ENCODE measurements around the gene SELENOF. TPM values are rescaled to one million over a fixed set of nuclear protein-coding genes. Genes with fewer than 3 reads are reported as not detected.

SELENOF gene
- total and polyA plus RNA-seq, 2 of the 4 experiments (the other 2 are of a cell fraction), result 60.0 to 153 TPM

DNA sequence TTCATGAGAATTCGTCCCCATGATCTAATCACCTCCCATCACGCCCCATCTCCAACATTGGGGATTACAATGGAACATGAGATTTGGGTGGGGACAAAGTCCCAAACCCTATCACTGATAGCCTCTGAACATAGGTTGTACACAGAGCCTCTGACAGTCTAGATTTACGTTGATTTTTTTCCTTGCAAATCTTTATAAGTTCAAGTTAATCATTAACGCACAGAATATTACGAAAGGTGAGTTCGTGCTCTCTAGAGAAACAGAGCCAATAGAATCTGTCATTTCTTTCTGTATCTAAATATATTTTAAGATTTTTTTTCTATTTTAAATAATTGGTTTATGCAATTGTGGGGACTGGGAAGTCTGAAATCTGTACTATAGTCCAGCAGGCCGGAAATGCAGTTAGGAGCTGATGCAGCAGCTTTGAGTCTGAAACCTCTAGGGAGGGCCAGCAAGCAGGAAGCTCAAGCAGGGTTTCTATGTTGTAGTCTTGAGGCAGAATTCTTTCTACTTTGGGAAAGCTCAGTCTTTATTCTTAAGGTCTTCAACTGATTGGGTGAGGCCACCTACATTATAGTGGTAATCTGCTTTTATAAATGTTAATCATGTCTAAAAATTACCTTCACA, 61.0 kb downstream of the SELENOF start:
- H3K4me1 ChIP-seq (ENCODE audit: control insufficient read depth, insufficient read depth, low read length), result peaks cover 4% of the 10 kb centered on the region; the same call in 1 of the 2 replicates
- H4K20me1 ChIP-seq (ENCODE audit: insufficient read depth, low read length), result no peaks in the 10 kb centered on the region
- no peak overlapping the region for H3K4me2 ChIP-seq (ENCODE audit: low read depth, low read length)
- H3K27ac ChIP-seq (ENCODE audit: insufficient read depth, low read length), result no peak overlapping the region
- WGBS, 2 experiments (ENCODE audit: extremely low coverage in 2 of 2, insufficient read length in 1 of 2), result no CpG with 5 or more reads among the region's 7 CpGs
- dilution Hi-C loops (cut with HindIII; ENCODE audit: low sequenced_read_pairs, unreplicated experiment), result no loop called here
- no peak overlapping the region for H3K18ac ChIP-seq (ENCODE audit: low read depth, low read length)
- no peaks in the 10 kb centered on the region for H3K9me3 ChIP-seq (ENCODE audit: control insufficient read depth, insufficient read depth, low read length)
- H3K23ac ChIP-seq (ENCODE audit: low read depth, low read length), result no peak overlapping the region
- no peaks in the 10 kb centered on the region for H3K9me1 ChIP-seq (ENCODE audit: insufficient read depth, low read length)
- H2BK5ac ChIP-seq (ENCODE audit: low read depth, low read length, poor library complexity, severe bottlenecking), result no peak overlapping the region
- no peak overlapping the region for H2BK20ac ChIP-seq (ENCODE audit: low read depth, low read length)
- no peak overlapping the region for H4K91ac ChIP-seq (ENCODE audit: insufficient read depth, low read depth, low read length)
- no peak overlapping the region for H3K4me3 ChIP-seq (ENCODE audit: insufficient read depth, low read depth, low read length)
- H3K9ac ChIP-seq (ENCODE audit: low read depth, low read length), result no peak overlapping the region
- ATAC-seq (ENCODE audit: low read depth) (no peak), DNase-seq (no peak)
- H3K14ac ChIP-seq (replicated peaks; ENCODE audit: low read depth, low read length), result no peak overlapping the region
- H3K56ac ChIP-seq (ENCODE audit: extremely low read depth, insufficient read depth, low read length), result no peak overlapping the region
- no peak overlapping the region for H4K5ac ChIP-seq (ENCODE audit: low read depth, low read length)
- H2BK120ac ChIP-seq (ENCODE audit: low read depth, low read length), result no peak overlapping the region
- H3K4ac ChIP-seq (ENCODE audit: low read depth, low read length), result no peak overlapping the region
- no peaks in the 10 kb centered on the region for H3K36me3 ChIP-seq (ENCODE audit: control insufficient read depth, insufficient read depth, low read length)
- ChIA-PET CTCF (no interaction called here), POLR2A (ENCODE audit: unreplicated experiment) (no interaction called here)
- in situ Hi-C loops (cut with MboI; ENCODE audit: low sequenced_read_pairs), result no loop called here
- no TSS peak for BruUV-seq (replicated peaks)
- H2AFZ ChIP-seq (replicated peaks; ENCODE audit: low read length, poor library complexity), result no peak overlapping the region
- H3K79me1 ChIP-seq (ENCODE audit: low read depth in 1 of 2, low read length in 2 of 2), result no peaks in the 10 kb centered on the region
- no peak overlapping the region for H2AK9ac ChIP-seq (replicated peaks; ENCODE audit: low read depth, low read length, poor library complexity)
- H4K8ac ChIP-seq (ENCODE audit: low read depth in 2 of 2, low read length in 2 of 2), result no peak overlapping the region
- intact Hi-C loops (cut with micrococcal nuclease), result no loop called here
- no peak overlapping the region for H2AK5ac ChIP-seq (ENCODE audit: low read depth, low read length)
- no peak overlapping the region for H2BK15ac ChIP-seq (ENCODE audit: low read depth, low read length)
- no peaks in the 10 kb centered on the region for H3K27me3 ChIP-seq (ENCODE audit: control insufficient read depth, insufficient read depth, low read length)
- TF ChIP-seq POLR2A (IDR thresholded peaks at IDR 0.05; ENCODE audit: low read depth, low read length), result no peak
- TF ChIP-seq CTCF (conservative IDR thresholded peaks at IDR 0.05; ENCODE audit: low read depth, low read length), result no peak
- no peak for TF ChIP-seq MXI1 (IDR thresholded peaks at IDR 0.05; ENCODE audit: borderline replicate concordance, low read depth, low read length)
- TF ChIP-seq CEBPB (IDR thresholded peaks at IDR 0.05; ENCODE audit: low read depth, low read length), result no peak
- TF ChIP-seq FOS (IDR thresholded peaks at IDR 0.05; ENCODE audit: low read depth, low read length), result no peak
- no peak for TF ChIP-seq RCOR1 (IDR thresholded peaks at IDR 0.05; ENCODE audit: insufficient replicate concordance, low read length)
- no peak for TF ChIP-seq RFX5 (IDR thresholded peaks at IDR 0.05; ENCODE audit: low read depth, low read length)
- TF ChIP-seq MAFK (IDR thresholded peaks at IDR 0.05; ENCODE audit: low read depth, low read length), result no peak
- TF ChIP-seq SMC3 (IDR thresholded peaks at IDR 0.05; ENCODE audit: low read depth, low read length), result no peak
- no peak for TF ChIP-seq RAD21 (IDR thresholded peaks at IDR 0.05; ENCODE audit: low read length)
- TF ChIP-seq, protein P1, sequence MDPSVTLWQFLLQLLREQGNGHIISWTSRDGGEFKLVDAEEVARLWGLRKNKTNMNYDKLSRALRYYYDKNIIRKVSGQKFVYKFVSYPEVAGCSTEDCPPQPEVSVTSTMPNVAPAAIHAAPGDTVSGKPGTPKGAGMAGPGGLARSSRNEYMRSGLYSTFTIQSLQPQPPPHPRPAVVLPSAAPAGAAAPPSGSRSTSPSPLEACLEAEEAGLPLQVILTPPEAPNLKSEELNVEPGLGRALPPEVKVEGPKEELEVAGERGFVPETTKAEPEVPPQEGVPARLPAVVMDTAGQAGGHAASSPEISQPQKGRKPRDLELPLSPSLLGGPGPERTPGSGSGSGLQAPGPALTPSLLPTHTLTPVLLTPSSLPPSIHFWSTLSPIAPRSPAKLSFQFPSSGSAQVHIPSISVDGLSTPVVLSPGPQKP (IDR thresholded peaks at IDR 0.05; ENCODE audit: borderline replicate concordance, low read depth, low read length), result no peak

Measured in IMR-90 (cell line).